Astrocyte (in vitro differentiated cells and primary cell): Measurements from ENCODE around the gene RAB11FIP4. TPM values are rescaled to one million over a fixed set of nuclear protein-coding genes. Genes with fewer than 3 reads are reported as not detected.

Experiments used
- DNase-seq: peaks from one replicate; pipeline ENCODE4 v3.0.0-alpha.2; 2010; ENCODE audit warnings: low read depth
- FAIRE-seq: peaks from 2 replicates; lab custom pipeline; 2011; peaks lifted over from hg19 to GRCh38; lab: Jason Lieb, UNC
- H2AFZ ChIP-seq: 2 replicates; pipeline ENCODE4 v1.6.0; 2012; ENCODE audit warnings: low read depth, low read length, inconsistent platforms
- H3K27ac ChIP-seq: 2 replicates; pipeline ENCODE4 v1.5.1; 2011; ENCODE audit warnings: low read depth, low read length, inconsistent platforms
- H3K27me3 ChIP-seq: 2 replicates; pipeline ENCODE4 v1.6.0; 2011; ENCODE audit warnings: low read length, inconsistent platforms; ENCODE audit not compliant: insufficient read depth
- H3K36me3 ChIP-seq: 2 replicates; pipeline ENCODE4 v1.5.1; 2011; ENCODE audit warnings: low read length, inconsistent platforms; ENCODE audit not compliant: insufficient read depth
- H3K4me1 ChIP-seq: 2 replicates; pipeline ENCODE4 v1.5.1; 2011; ENCODE audit warnings: low read length, inconsistent platforms; ENCODE audit not compliant: insufficient read depth
- H3K4me2 ChIP-seq: 2 replicates; pipeline ENCODE4 v1.6.0; 2012; ENCODE audit warnings: low read length, inconsistent platforms
- H3K4me3 ChIP-seq: 2 replicates; pipeline ENCODE4 v1.5.1; 2011; ENCODE audit warnings: low read depth, mild to moderate bottlenecking, low read length, inconsistent platforms; ENCODE audit not compliant: insufficient read depth
- H3K79me2 ChIP-seq: 2 replicates; pipeline ENCODE4 v1.6.0; 2012; ENCODE audit warnings: mild to moderate bottlenecking, low read length, inconsistent platforms; ENCODE audit not compliant: insufficient read depth
- H3K9ac ChIP-seq: 2 replicates; pipeline ENCODE4 v1.6.0; 2012; ENCODE audit warnings: mild to moderate bottlenecking, low read length, inconsistent platforms
- H3K9me3 ChIP-seq: 2 replicates; pipeline ENCODE4 v1.5.1; 2012; ENCODE audit warnings: low read depth, mild to moderate bottlenecking, low read length, inconsistent platforms; ENCODE audit not compliant: insufficient read depth
- H4K20me1 ChIP-seq: 2 replicates; pipeline ENCODE4 v1.6.0; 2012; ENCODE audit warnings: low read length, inconsistent platforms; ENCODE audit not compliant: insufficient read depth
- H3K27ac Mint-ChIP-seq: one replicate; pipeline ENCODE4 v1.8.0; 2021; ENCODE audit warnings: mild to moderate bottlenecking, mixed read lengths; ENCODE audit not compliant: unreplicated experiment
- H3K27me3 Mint-ChIP-seq: one replicate; pipeline ENCODE4 v1.8.0; 2021; ENCODE audit warnings: low read depth, mixed read lengths; ENCODE audit not compliant: unreplicated experiment
- H3K36me3 Mint-ChIP-seq: one replicate; pipeline ENCODE4 v1.8.0; 2021; ENCODE audit warnings: low read depth, mixed read lengths; ENCODE audit not compliant: unreplicated experiment
- H3K4me1 Mint-ChIP-seq: one replicate; pipeline ENCODE4 v1.8.0; 2021; ENCODE audit warnings: low read depth, mixed read lengths; ENCODE audit not compliant: unreplicated experiment
- H3K4me3 Mint-ChIP-seq: one replicate; pipeline ENCODE4 v1.8.0; 2021; ENCODE audit warnings: mild to moderate bottlenecking, moderate library complexity, mixed read lengths; ENCODE audit not compliant: unreplicated experiment
- H3K9me3 Mint-ChIP-seq: one replicate; pipeline ENCODE4 v1.8.0; 2021; ENCODE audit warnings: mild to moderate bottlenecking, mixed read lengths; ENCODE audit not compliant: unreplicated experiment
- CTCF ChIP-seq: IDR thresholded peaks from 2 replicates; pipeline ENCODE4 v1.5.1; 2011; ENCODE audit warnings: low read depth, mild to moderate bottlenecking, inconsistent platforms, low read length, moderate library complexity; ENCODE audit not compliant: insufficient read depth
- EZH2 ChIP-seq: IDR thresholded peaks from 2 replicates; pipeline ENCODE4 v1.6.1; 2012; ENCODE audit warnings: mild to moderate bottlenecking, low read length, inconsistent platforms; ENCODE audit not compliant: insufficient read depth
- total RNA-seq: library from RNA; stranded (reverse); gene quantifications from 2 replicates; pipeline ENCODE4 v1.2.1, GENCODE V29; 2021

The RAB11FIP4 gene
- total RNA-seq, 1 donor from 2014 or later = 4.4 TPM

GRCh38 chr17:31532081-31532480 is 140.6 kb downstream of the RAB11FIP4 start:
- Mint-ChIP-seq H3K9me3 (no peaks in the 10 kb centered on the region), H3K4me3 (no peak overlapping the region), H3K27ac (peak overlapping the region; percentile 47), H3K4me1 (peaks cover 18% of the 10 kb centered on the region), H3K36me3 (no peaks in the 10 kb centered on the region), H3K27me3 (peaks cover 4% of the 10 kb centered on the region)
- no peaks in the 10 kb centered on the region for H3K27me3 ChIP-seq
- H3K9ac ChIP-seq = no peak overlapping the region
- no peak for TF ChIP-seq CTCF
- TF ChIP-seq EZH2 = no peak
- no peak overlapping the region for H3K4me2 ChIP-seq
- no peaks in the 10 kb centered on the region for H3K79me2 ChIP-seq
- no peaks in the 10 kb centered on the region for H3K36me3 ChIP-seq
- peaks cover 20% of the 10 kb centered on the region for H3K4me1 ChIP-seq
- no peak overlapping the region for H3K4me3 ChIP-seq
- H3K9me3 ChIP-seq = no peaks in the 10 kb centered on the region
- H2AFZ ChIP-seq = no peak overlapping the region
- no peaks in the 10 kb centered on the region for H4K20me1 ChIP-seq
- H3K27ac ChIP-seq = no peak overlapping the region
- no peak for FAIRE-seq
- no peak for DNase-seq

GRCh38 chr17:31532526-31532925 is 141.1 kb downstream of the RAB11FIP4 start:
- H3K36me3 Mint-ChIP-seq = no peaks in the 10 kb centered on the region
- Histone ChIP-seq H4K20me1 (no peaks in the 10 kb centered on the region), H3K9me3 (no peaks in the 10 kb centered on the region), H3K27me3 (no peaks in the 10 kb centered on the region), H3K36me3 (no peaks in the 10 kb centered on the region), H3K4me3 (no peak overlapping the region), H2AFZ (no peak overlapping the region), H3K79me2 (no peaks in the 10 kb centered on the region), H3K27ac (no peak overlapping the region), H3K4me1 (peaks cover 20% of the 10 kb centered on the region), H3K4me2 (no peak overlapping the region), H3K9ac (no peak overlapping the region)
- DNase-seq (no peak), FAIRE-seq (no peak)
- H3K4me3 Mint-ChIP-seq = no peak overlapping the region
- no peak overlapping the region for H3K27ac Mint-ChIP-seq
- peaks cover 13% of the 10 kb centered on the region for H3K4me1 Mint-ChIP-seq
- TF ChIP-seq CTCF = no peak
- peaks cover 5% of the 10 kb centered on the region for H3K27me3 Mint-ChIP-seq
- H3K9me3 Mint-ChIP-seq = no peaks in the 10 kb centered on the region

GRCh38 chr17:31533546-31534155 is 142.2 kb downstream of the RAB11FIP4 start:
- Histone ChIP-seq H3K79me2 (no peaks in the 10 kb centered on the region), H3K36me3 (no peaks in the 10 kb centered on the region), H3K27me3 (no peaks in the 10 kb centered on the region), H2AFZ (peak overlapping the region; percentile 41), H4K20me1 (no peaks in the 10 kb centered on the region), H3K4me3 (no peak overlapping the region), H3K9me3 (no peaks in the 10 kb centered on the region), H3K9ac (peak overlapping the region; percentile 38), H3K4me1 (peaks cover 20% of the 10 kb centered on the region), H3K27ac (peak overlapping the region; percentile 57), H3K4me2 (peak overlapping the region; percentile 65)
- Mint-ChIP-seq H3K9me3 (no peaks in the 10 kb centered on the region), H3K4me1 (peaks cover 9% of the 10 kb centered on the region), H3K27ac (peak overlapping the region; percentile 93), H3K4me3 (no peak overlapping the region), H3K27me3 (peaks cover 5% of the 10 kb centered on the region), H3K36me3 (no peaks in the 10 kb centered on the region)
- TF ChIP-seq EZH2 (no peak), CTCF (peak; percentile 28)
- FAIRE-seq (no peak), DNase-seq (peak; percentile 78)
